ENCODE results near the gene RBM10. TPM values are rescaled to one million over a fixed set of nuclear protein-coding genes. Genes with fewer than 3 reads are reported as not detected.

The RBM10 gene
- polyA plus RNA-seq, 1 experiment, result 19.6 TPM

GRCh38 chrX:47217852-47218279, 72.8 kb downstream of the RBM10 start:
- H3K27me3 ChIP-seq (ENCODE audit: control insufficient read depth, insufficient read depth, low read length), result no peaks in the 10 kb centered on the region
- TF ChIP-seq CTCF (IDR thresholded peaks at IDR 0.05; ENCODE audit: low read depth, low read length), result no peak
- POLR2A ChIA-PET, result interaction anchor here (0.5 to 2.0 kb wide), 11 partner anchors 11 to 1461 kb away, joined by 3 to 14 read pairs (median 5); partner anchors contain the start of genes ELK1 and USP11
- peak; percentile 96 for DNase-seq (ENCODE audit: low read depth, low spot score)
- no peaks in the 10 kb centered on the region for H3K9me3 ChIP-seq (ENCODE audit: control insufficient read depth, insufficient read depth, low read length)
- CTCF ChIA-PET, result interaction anchor here (1.1 kb wide), 2 partner anchors 167 to 305 kb away, joined by 3 to 4 read pairs; no protein-coding TSS in a partner anchor
- peak overlapping the region; percentile 72 for H3K4me3 ChIP-seq (ENCODE audit: low read depth, low read length)
- peak overlapping the region; percentile 92 for H3K27ac ChIP-seq (ENCODE audit: low read depth, low read length)

GRCh38 chrX:47218280-47218919, 73.4 kb downstream of the RBM10 start, which contains the start of gene CDK16:
CDK16 (plus strand) TSS chrX:47218681; CDS start chrX:47223558, 4,877 bp downstream.
- TF ChIP-seq CTCF (IDR thresholded peaks at IDR 0.05; ENCODE audit: low read depth, low read length), result no peak
- no peak for DNase-seq (ENCODE audit: low read depth, low spot score)
- Histone ChIP-seq H3K9me3 (ENCODE audit: control insufficient read depth, insufficient read depth, low read length) (no peaks in the 10 kb centered on the region), H3K27me3 (ENCODE audit: control insufficient read depth, insufficient read depth, low read length) (no peaks in the 10 kb centered on the region), H3K27ac (ENCODE audit: low read depth, low read length) (peak within 1 kb of the TSS; percentile 92), H3K4me3 (ENCODE audit: low read depth, low read length) (peak within 1 kb of the TSS; percentile 72)
- ChIA-PET CTCF (interaction anchor here (1.1 kb wide), 1 partner anchor 166 kb away, joined by 4 read pairs; no protein-coding TSS in a partner anchor), POLR2A (interaction anchor here (0.5 to 2.0 kb wide), 11 partner anchors 10 to 1460 kb away, joined by 3 to 14 read pairs (median 4); partner anchors contain the start of gene USP11)

GRCh38 chrX:47218920-47219815, 74.1 kb downstream of the RBM10 start:
- Histone ChIP-seq H3K4me3 (ENCODE audit: low read depth, low read length) (peak overlapping the region; percentile 72), H3K27me3 (ENCODE audit: control insufficient read depth, insufficient read depth, low read length) (no peaks in the 10 kb centered on the region), H3K9me3 (ENCODE audit: control insufficient read depth, insufficient read depth, low read length) (no peaks in the 10 kb centered on the region), H3K27ac (ENCODE audit: low read depth, low read length) (peak overlapping the region; percentile 21)
- CTCF ChIA-PET, result no interaction called here
- DNase-seq (ENCODE audit: low read depth, low spot score), result no peak
- POLR2A ChIA-PET, result interaction anchor here (0.6 kb wide), 1 partner anchor 93 kb away, joined by 3 read pairs; no protein-coding TSS in a partner anchor
- TF ChIP-seq CTCF (IDR thresholded peaks at IDR 0.05; ENCODE audit: low read depth, low read length), result no peak

GRCh38 chrX:47221756-47222155, 76.7 kb downstream of the RBM10 start:
- no peak overlapping the region for H3K27ac ChIP-seq (ENCODE audit: low read depth, low read length)
- DNase-seq (ENCODE audit: low read depth, low spot score), result no peak
- CTCF ChIA-PET, result no interaction called here
- TF ChIP-seq CTCF (IDR thresholded peaks at IDR 0.05; ENCODE audit: low read depth, low read length), result no peak
- H3K4me3 ChIP-seq (ENCODE audit: low read depth, low read length), result no peak overlapping the region
- H3K9me3 ChIP-seq (ENCODE audit: control insufficient read depth, insufficient read depth, low read length), result no peaks in the 10 kb centered on the region
- H3K27me3 ChIP-seq (ENCODE audit: control insufficient read depth, insufficient read depth, low read length), result no peaks in the 10 kb centered on the region
- POLR2A ChIA-PET, result no interaction called here
